Limb (tissue), 2 donors: ENCODE data around the gene PHF14.

ENCODE experiments used
- DNase-seq, 2 donors: peaks; one replicate each; pipeline ENCODE4 v3.0.0-alpha.2; 2016; ENCODE audit errors: extremely low spot score in 2 of 2

The PHF14 gene

DNA sequence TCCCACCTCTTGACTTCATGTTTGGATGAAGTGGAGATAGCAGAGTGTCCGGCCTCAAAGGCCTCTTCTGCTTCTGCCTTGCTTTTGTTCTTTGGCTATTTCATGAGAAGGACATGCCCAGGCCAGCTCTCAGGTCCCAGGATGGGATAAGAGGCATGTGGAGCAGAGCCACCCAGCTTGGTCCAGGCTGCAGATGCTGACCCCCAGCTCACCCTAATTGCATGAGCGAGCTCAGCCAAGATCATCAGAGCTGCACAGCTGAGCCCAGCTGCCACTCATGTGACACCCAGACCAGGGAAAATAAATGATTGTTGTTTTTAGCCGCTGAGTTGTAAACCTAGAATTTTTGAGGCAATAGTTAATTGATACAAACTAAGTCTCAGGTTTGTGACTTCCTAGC, 230.0 kb downstream of the PHF14 start:
- no peak for DNase-seq

GRCh38 chr7:11206177-11206899, 232.7 kb downstream of the PHF14 start:
- no peak for DNase-seq

DNA sequence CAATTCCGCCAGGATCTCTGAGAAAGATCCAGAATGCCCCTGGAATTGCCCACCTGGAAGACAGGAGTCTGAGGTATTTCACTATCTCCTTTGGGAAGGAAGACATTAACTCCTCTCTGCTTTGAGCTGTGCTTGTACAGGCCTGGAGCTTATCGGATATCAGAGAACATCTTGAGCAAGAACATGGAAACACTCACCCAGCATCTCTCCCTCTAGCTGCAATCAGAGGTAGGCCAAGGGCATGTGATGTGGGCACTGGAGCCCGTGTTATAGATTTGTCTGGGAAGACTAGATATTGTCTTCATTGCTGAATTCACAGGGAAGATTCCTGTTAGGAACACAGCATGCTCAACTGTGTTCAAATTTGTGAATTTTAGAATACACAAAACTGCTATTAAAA, 233.9 kb downstream of the PHF14 start:
- no peak for DNase-seq

GRCh38 chr7:11208883-11209465, 235.3 kb downstream of the PHF14 start:
- DNase-seq: no peak

DNA sequence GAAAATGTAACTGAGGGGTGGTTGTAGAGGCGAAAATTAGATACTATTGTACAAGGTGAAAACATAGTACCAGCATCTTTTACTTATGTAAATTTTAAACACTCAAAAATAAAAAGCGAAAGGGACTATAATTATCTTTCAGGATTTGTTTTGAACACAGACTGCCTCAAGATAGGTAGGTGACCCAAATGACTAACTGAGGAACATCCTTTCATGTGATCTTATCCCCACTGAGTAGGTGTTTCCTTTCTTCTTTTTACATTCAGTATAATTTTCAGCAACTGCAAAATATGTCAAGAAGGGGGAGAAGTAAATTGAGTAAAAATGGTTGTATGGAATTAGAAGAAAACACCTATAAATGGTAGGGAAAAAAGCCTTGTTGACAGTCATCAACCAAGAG, 236.7 kb downstream of the PHF14 start:
- no peak for DNase-seq

DNA sequence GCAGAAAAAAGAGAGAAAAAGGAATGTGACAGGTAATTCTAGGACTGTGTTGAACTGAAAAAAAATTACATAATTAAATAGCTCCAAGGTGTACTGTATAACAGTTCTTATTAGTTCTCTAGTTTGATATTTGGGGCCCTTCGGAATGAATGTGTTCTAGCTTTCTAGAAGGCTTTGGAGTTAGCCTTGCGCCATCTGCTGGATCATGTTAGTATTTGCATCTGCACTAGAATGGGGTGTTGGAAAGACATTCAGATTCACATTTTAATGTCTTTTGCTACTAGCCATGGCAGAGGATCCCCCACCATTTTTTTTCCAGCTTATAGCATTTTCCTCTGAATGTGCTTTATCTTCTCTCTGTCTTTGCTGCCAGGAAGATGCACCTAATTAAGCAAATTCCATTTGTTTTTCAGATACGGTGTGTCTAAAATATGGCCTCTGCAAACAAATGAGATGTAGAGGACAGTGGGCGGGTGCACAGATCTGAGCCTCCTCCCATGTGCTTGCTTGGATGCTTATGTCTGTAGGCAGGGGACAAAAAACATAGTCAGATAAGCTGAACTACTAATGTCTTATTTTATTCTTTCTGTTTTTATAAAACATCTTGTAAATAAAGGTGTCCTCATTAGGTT, 238.5 kb downstream of the PHF14 start:
- DNase-seq: peak; percentile 43 to 75

- DNase-seq: no peak
Observed at GRCh38 chr7:11212816-11213215, 239.1 kb downstream of the PHF14 start.

GRCh38 chr7:11213266-11213665, 239.6 kb downstream of the PHF14 start:
- no peak for DNase-seq

DNA sequence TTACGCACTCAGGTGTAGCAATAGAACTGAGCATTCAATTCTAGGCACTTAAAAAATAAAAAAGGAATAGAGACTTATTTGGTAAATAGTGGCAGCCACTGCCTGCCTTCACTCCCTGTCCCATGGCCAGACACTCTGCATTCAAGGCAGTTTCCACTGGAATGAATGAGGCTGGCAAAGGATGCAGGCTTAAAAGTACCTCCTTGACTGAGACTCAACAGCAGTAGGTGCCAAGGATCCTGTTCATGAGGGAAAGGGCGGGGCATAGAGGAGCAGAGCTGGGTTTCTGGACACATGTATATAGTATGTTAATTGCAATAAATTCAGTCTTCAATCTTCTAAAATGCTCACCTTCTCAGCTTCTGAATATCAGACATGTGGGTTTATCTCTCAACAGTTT, 242.6 kb downstream of the PHF14 start:
- no peak for DNase-seq

- DNase-seq: no peak
Observed at GRCh38 chr7:11217848-11218565, 244.3 kb downstream of the PHF14 start.
